Metanephros (tissue), 1 donor: Measurements from ENCODE around the gene ATIC. TPM values are rescaled to one million over a fixed set of nuclear protein-coding genes. Genes with fewer than 3 reads are reported as not detected.

Experiments
- total RNA-seq: library from RNA; depleted of rRNA; stranded (reverse); fragments of >200 nt; gene quantifications from one replicate; pipeline ENCODE4 v1.2.3, GENCODE V29; 2014

The ATIC gene
- total RNA-seq, result 46.4 TPM

DNA sequence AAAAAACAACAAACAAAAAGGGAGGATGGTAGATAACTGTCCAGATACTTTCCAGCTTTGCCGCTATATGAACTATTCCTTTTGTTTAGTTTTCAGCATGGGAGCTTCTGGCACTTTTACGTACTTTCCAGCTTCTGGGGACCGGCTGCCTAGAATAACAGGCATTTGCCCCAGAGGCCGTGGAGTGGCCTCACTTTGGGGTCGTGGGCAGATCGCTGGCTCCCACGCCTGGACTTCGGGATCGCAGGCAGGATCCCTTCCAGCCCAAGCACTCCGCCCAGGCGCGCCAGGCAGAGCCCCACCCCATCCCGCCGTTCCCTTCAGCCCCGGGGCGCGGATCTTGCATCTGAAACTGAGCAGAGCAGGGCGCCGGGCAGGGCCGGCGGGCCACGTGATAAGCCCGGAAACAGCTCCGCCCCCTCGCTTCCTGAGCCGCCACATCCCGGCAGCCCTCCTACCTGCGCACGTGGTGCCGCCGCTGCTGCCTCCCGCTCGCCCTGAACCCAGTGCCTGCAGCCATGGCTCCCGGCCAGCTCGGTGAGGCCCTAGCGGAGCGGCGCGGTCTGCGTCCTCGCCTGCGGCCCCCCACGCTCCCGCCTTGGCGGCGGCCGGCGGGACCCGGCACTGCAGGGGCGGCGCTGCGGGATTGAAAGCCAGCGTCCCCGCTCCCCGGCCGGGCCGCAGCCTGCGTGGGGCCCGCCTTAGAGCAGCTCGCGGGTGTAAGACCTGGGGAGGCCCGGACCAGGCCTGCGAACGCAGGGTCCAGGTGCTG, at the start of gene ATIC:
TSS of gene ATIC (plus strand) at position 435 of the 772 bp plus-strand sequence. CDS start at position 519, 84 bp downstream.

Other genes starting within 250 kb of the ATIC start
- 0.12 TPM for gene ABCA12, start 173.4 kb upstream of the ATIC start, total RNA-seq
- 699 TPM for gene FN1, start 124.0 kb downstream of the ATIC start, total RNA-seq